Liver (tissue), 3 donors: ENCODE results near the gene WDR76.

ENCODE experiments used
- EGR1 ChIP-seq, 2 donors: IDR thresholded peaks; 2 replicates each; pipeline ENCODE4 v1.6.1; 2016 to 2018; ENCODE audit warnings: antibody characterized with exemption in 2 of 2, low read depth in 2 of 2
- FOXA1 ChIP-seq: IDR thresholded peaks from 2 replicates; pipeline ENCODE4 v1.6.1; 2016; ENCODE audit warnings: antibody characterized with exemption
- FOXA2 ChIP-seq: IDR thresholded peaks from 2 replicates; pipeline ENCODE4 v1.6.1; 2016; ENCODE audit warnings: antibody characterized with exemption
- JUND ChIP-seq, 2 donors: IDR thresholded peaks; 2 replicates each; pipeline ENCODE4 v1.6.1; 2016; ENCODE audit warnings: antibody characterized with exemption in 2 of 2
- RAD21 ChIP-seq, 2 donors: IDR thresholded peaks; 2 replicates each; pipeline ENCODE4 v1.6.1; 2016; ENCODE audit warnings: antibody characterized with exemption in 2 of 2, mild to moderate bottlenecking in 2 of 2
- RXRA ChIP-seq, 2 donors: IDR thresholded peaks; 2 replicates each; pipeline ENCODE4 v1.6.1; 2017 to 2018; ENCODE audit warnings: antibody characterized with exemption in 2 of 2, mild to moderate bottlenecking in 1 of 2
- SP1 ChIP-seq: IDR thresholded peaks from 2 replicates; pipeline ENCODE4 v1.6.1; 2018; ENCODE audit warnings: antibody characterized with exemption, mild to moderate bottlenecking
- TAF1 ChIP-seq: conservative IDR thresholded peaks from 2 replicates; pipeline ENCODE4 v1.6.1; 2016; ENCODE audit warnings: antibody characterized with exemption, mild to moderate bottlenecking
- YY1 ChIP-seq: IDR thresholded peaks from 2 replicates; pipeline ENCODE4 v1.6.1; 2016; ENCODE audit warnings: antibody characterized with exemption, mild to moderate bottlenecking
- TF ChIP-seq, protein P1 (sequence below): fragments of 150-350 bp; IDR thresholded peaks from 2 replicates; pipeline ENCODE4 v1.5.1; 2017; ENCODE audit warnings: improper control_type of control experiment, low read depth, low read length; ENCODE audit not compliant: missing input control
- TF ChIP-seq, protein P2 (sequence below): IDR thresholded peaks from 2 replicates; pipeline ENCODE4 v1.6.1; 2016; ENCODE audit warnings: antibody characterized with exemption
- TF ChIP-seq, protein P3 (sequence below): IDR thresholded peaks from 2 replicates; pipeline ENCODE4 v1.6.1; 2016; ENCODE audit warnings: antibody characterized with exemption
- TF ChIP-seq, protein P4 (sequence below): IDR thresholded peaks from 2 replicates; pipeline ENCODE4 v1.6.1; 2016; ENCODE audit warnings: antibody characterized with exemption, mild to moderate bottlenecking
- donor health status: healthy.
- donor health status: healthy.

DNA sequence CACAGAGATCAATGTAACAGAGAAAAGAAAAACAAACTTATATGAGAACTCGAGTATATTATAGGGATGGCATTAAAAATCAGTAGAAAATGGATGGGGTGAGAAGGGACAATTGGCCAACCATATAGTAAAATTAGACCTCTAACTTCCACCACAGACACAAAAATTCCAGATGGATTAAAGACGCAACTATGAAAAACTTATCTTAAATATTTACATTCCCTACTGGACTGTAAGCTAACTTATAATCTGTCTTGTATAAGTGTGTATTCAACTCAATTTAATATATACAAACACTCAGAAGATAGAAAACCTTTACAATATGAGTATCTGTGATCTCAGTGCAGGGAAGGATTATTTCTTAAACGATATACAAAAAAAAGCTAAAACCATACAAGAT, 5.3 kb upstream of the WDR76 start:
- TF ChIP-seq, protein P1, sequence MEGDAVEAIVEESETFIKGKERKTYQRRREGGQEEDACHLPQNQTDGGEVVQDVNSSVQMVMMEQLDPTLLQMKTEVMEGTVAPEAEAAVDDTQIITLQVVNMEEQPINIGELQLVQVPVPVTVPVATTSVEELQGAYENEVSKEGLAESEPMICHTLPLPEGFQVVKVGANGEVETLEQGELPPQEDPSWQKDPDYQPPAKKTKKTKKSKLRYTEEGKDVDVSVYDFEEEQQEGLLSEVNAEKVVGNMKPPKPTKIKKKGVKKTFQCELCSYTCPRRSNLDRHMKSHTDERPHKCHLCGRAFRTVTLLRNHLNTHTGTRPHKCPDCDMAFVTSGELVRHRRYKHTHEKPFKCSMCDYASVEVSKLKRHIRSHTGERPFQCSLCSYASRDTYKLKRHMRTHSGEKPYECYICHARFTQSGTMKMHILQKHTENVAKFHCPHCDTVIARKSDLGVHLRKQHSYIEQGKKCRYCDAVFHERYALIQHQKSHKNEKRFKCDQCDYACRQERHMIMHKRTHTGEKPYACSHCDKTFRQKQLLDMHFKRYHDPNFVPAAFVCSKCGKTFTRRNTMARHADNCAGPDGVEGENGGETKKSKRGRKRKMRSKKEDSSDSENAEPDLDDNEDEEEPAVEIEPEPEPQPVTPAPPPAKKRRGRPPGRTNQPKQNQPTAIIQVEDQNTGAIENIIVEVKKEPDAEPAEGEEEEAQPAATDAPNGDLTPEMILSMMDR, result no peak
- TF ChIP-seq TAF1 (no peak), RAD21 (IDR thresholded peaks at IDR 0.05) (no peak), FOXA1 (no peak), EGR1 (IDR thresholded peaks at IDR 0.05; ENCODE audit: low read depth in 2 of 2) (no peak), JUND (IDR thresholded peaks at IDR 0.05) (no peak), RXRA (IDR thresholded peaks at IDR 0.05) (no peak), YY1 (no peak), SP1 (no peak), FOXA2 (no peak)
- TF ChIP-seq, protein P2, sequence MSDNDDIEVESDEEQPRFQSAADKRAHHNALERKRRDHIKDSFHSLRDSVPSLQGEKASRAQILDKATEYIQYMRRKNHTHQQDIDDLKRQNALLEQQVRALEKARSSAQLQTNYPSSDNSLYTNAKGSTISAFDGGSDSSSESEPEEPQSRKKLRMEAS, result no peak
- TF ChIP-seq, protein P3, sequence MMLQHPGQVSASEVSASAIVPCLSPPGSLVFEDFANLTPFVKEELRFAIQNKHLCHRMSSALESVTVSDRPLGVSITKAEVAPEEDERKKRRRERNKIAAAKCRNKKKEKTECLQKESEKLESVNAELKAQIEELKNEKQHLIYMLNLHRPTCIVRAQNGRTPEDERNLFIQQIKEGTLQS, result no peak
- TF ChIP-seq, protein P4, sequence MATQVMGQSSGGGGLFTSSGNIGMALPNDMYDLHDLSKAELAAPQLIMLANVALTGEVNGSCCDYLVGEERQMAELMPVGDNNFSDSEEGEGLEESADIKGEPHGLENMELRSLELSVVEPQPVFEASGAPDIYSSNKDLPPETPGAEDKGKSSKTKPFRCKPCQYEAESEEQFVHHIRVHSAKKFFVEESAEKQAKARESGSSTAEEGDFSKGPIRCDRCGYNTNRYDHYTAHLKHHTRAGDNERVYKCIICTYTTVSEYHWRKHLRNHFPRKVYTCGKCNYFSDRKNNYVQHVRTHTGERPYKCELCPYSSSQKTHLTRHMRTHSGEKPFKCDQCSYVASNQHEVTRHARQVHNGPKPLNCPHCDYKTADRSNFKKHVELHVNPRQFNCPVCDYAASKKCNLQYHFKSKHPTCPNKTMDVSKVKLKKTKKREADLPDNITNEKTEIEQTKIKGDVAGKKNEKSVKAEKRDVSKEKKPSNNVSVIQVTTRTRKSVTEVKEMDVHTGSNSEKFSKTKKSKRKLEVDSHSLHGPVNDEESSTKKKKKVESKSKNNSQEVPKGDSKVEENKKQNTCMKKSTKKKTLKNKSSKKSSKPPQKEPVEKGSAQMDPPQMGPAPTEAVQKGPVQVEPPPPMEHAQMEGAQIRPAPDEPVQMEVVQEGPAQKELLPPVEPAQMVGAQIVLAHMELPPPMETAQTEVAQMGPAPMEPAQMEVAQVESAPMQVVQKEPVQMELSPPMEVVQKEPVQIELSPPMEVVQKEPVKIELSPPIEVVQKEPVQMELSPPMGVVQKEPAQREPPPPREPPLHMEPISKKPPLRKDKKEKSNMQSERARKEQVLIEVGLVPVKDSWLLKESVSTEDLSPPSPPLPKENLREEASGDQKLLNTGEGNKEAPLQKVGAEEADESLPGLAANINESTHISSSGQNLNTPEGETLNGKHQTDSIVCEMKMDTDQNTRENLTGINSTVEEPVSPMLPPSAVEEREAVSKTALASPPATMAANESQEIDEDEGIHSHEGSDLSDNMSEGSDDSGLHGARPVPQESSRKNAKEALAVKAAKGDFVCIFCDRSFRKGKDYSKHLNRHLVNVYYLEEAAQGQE, result no peak
